Trophoblast cell (in vitro differentiated cells and primary cell): Measurements from ENCODE around the gene IQGAP1.
"Not testable (repeated sequence)": the region's sequence is repeated elsewhere in the genome, so short reads cannot be mapped to it uniquely, and the experiment has no call there.

Source experiments
- DNase-seq, 2 donors: peaks; one replicate each; pipeline ENCODE4 v3.0.0-alpha.2; 2016
- H2AFZ ChIP-seq: 2 replicates; pipeline ENCODE4 v1.6.1; 2013; ENCODE audit warnings: low read length, moderate library complexity, mild to moderate bottlenecking; ENCODE audit not compliant: insufficient read depth, poor library complexity
- H2AK5ac ChIP-seq: 2 replicates; pipeline ENCODE4 v1.6.1; 2013; ENCODE audit warnings: mild to moderate bottlenecking, low read length
- H2BK120ac ChIP-seq: 2 replicates; pipeline ENCODE4 v1.6.1; 2013; ENCODE audit warnings: low read length, mild to moderate bottlenecking, moderate library complexity; ENCODE audit not compliant: insufficient read depth, poor library complexity
- H2BK12ac ChIP-seq: 2 replicates; pipeline ENCODE4 v1.6.1; 2013; ENCODE audit warnings: mild to moderate bottlenecking, low read length, moderate library complexity
- H2BK5ac ChIP-seq: 2 replicates; pipeline ENCODE4 v1.6.1; 2013; ENCODE audit warnings: low read length, low read depth, moderate library complexity, mild to moderate bottlenecking; ENCODE audit not compliant: poor library complexity
- H3K14ac ChIP-seq: 2 replicates; pipeline ENCODE4 v1.6.1; 2013; ENCODE audit warnings: mild to moderate bottlenecking, low read length
- H3K18ac ChIP-seq: 2 replicates; pipeline ENCODE4 v1.6.1; 2013; ENCODE audit warnings: mild to moderate bottlenecking, low read length
- H3K23ac ChIP-seq: 2 replicates; pipeline ENCODE4 v1.6.1; 2013; ENCODE audit warnings: low read length
- H3K27ac ChIP-seq: 2 replicates; pipeline ENCODE4 v1.5.1; 2013; ENCODE audit warnings: low read depth, mild to moderate bottlenecking, inconsistent platforms, low read length, moderate library complexity
- H3K27me3 ChIP-seq: 2 replicates; pipeline ENCODE4 v1.6.1; 2013; ENCODE audit warnings: inconsistent platforms, mild to moderate bottlenecking, low read length, moderate library complexity; ENCODE audit not compliant: insufficient read depth
- H3K36me3 ChIP-seq, 2 experiments: 1 replicate in 1 of 2; 2 replicates in 1 of 2; pipeline ENCODE4 v1.6.1; 2013; ENCODE audit warnings: low read length in 2 of 2, mild to moderate bottlenecking in 2 of 2, moderate library complexity in 1 of 2; ENCODE audit not compliant: insufficient read depth in 2 of 2, control insufficient read depth in 1 of 2
- H3K4ac ChIP-seq: 2 replicates; pipeline ENCODE4 v1.6.1; 2013; ENCODE audit warnings: low read depth, mild to moderate bottlenecking, low read length, moderate library complexity
- H3K4me1 ChIP-seq, 2 experiments: 1 replicate in 1 of 2; 2 replicates in 1 of 2; pipeline ENCODE4 v1.6.1; 2013; ENCODE audit warnings: low read length in 2 of 2, mild to moderate bottlenecking in 2 of 2, moderate library complexity in 1 of 2; ENCODE audit not compliant: insufficient read depth in 2 of 2, control insufficient read depth in 1 of 2
- H3K4me2 ChIP-seq: 2 replicates; pipeline ENCODE4 v1.6.1; 2013; ENCODE audit warnings: inconsistent platforms, mild to moderate bottlenecking, low read length, moderate library complexity
- H3K4me3 ChIP-seq: 2 replicates; pipeline ENCODE4 v1.5.1; 2013; ENCODE audit warnings: mild to moderate bottlenecking, low read depth, low read length, inconsistent platforms
- H3K79me1 ChIP-seq: one replicate; pipeline ENCODE4 v1.6.1; 2013; ENCODE audit warnings: low read length
- H3K79me2 ChIP-seq: 2 replicates; pipeline ENCODE4 v1.6.1; 2013; ENCODE audit warnings: low read length, mild to moderate bottlenecking; ENCODE audit not compliant: control insufficient read depth, insufficient read depth, poor library complexity
- H3K9ac ChIP-seq: 2 replicates; pipeline ENCODE4 v1.6.1; 2013; ENCODE audit warnings: mild to moderate bottlenecking, low read length
- H3K9me3 ChIP-seq: 2 replicates; pipeline ENCODE4 v1.6.1; 2013; ENCODE audit warnings: low read depth, mild to moderate bottlenecking, control low read depth, inconsistent platforms, low read length; ENCODE audit not compliant: insufficient read depth
- H4K12ac ChIP-seq: 2 replicates; pipeline ENCODE4 v1.6.1; 2013; ENCODE audit warnings: low read depth, mild to moderate bottlenecking, low read length, moderate library complexity
- H4K8ac ChIP-seq: 2 replicates; pipeline ENCODE4 v1.6.1; 2013; ENCODE audit warnings: low read depth, mild to moderate bottlenecking, low read length, moderate library complexity
- H4K91ac ChIP-seq: one replicate; pipeline ENCODE4 v1.6.1; 2013; ENCODE audit warnings: low read depth, mild to moderate bottlenecking, low read length, moderate library complexity
- WGBS: extraction: QIAGEN DNeasy Blood & Tissue Kit; methylation state at CpG from one replicate; pipeline ENCODE4 v1.1.7; 2013; ENCODE audit warnings: missing lambda C conversion rate; ENCODE audit not compliant: insufficient read length, insufficient coverage; ENCODE audit errors: extremely low coverage; 5-methylcytosine and 5-hydroxymethylcytosine counted together

The IQGAP1 gene

GRCh38 chr15:90501898-90502297 lies 113.9 kb downstream of the IQGAP1 start:
- H3K14ac ChIP-seq: no peak overlapping the region
- no peak overlapping the region for H2AK5ac ChIP-seq
- no peak for DNase-seq
- H3K27ac ChIP-seq: no peak overlapping the region
- H3K23ac ChIP-seq: no peak overlapping the region
- no peak overlapping the region for H4K12ac ChIP-seq
- H3K4me1 ChIP-seq: no peaks in the 10 kb centered on the region
- H3K79me1 ChIP-seq: no peaks in the 10 kb centered on the region
- H3K4ac ChIP-seq: no peak overlapping the region
- no peaks in the 10 kb centered on the region for H3K9me3 ChIP-seq
- H2BK12ac ChIP-seq: no peak overlapping the region
- H2BK120ac ChIP-seq: no peak overlapping the region
- peaks cover 24 to 31% of the 10 kb centered on the region in 2 experiments for H3K36me3 ChIP-seq
- no peak overlapping the region for H3K9ac ChIP-seq
- WGBS: no CpG with 5 or more reads among the region's 4 CpGs
- H3K18ac ChIP-seq: no peak overlapping the region
- H3K79me2 ChIP-seq: no peaks in the 10 kb centered on the region
- H4K91ac ChIP-seq: no peak overlapping the region
- no peaks in the 10 kb centered on the region for H3K27me3 ChIP-seq
- H2BK5ac ChIP-seq: no peak overlapping the region
- H3K4me3 ChIP-seq: no peak overlapping the region
- H2AFZ ChIP-seq: no peak overlapping the region
- H3K4me2 ChIP-seq: no peak overlapping the region
- H4K8ac ChIP-seq: no peak overlapping the region

GRCh38 chr15:90510781-90511180 lies 122.7 kb downstream of the IQGAP1 start:
- not testable (repeated sequence) for H2BK12ac ChIP-seq, DNase-seq, H3K4ac ChIP-seq, H3K36me3 ChIP-seq, H3K18ac ChIP-seq, H3K23ac ChIP-seq, H3K14ac ChIP-seq, H3K9me3 ChIP-seq, H2BK5ac ChIP-seq, H2AK5ac ChIP-seq, H3K4me1 ChIP-seq, H2AFZ ChIP-seq, H4K91ac ChIP-seq, H3K79me2 ChIP-seq, H3K27ac ChIP-seq, H4K8ac ChIP-seq, H2BK120ac ChIP-seq, H3K4me2 ChIP-seq, H3K9ac ChIP-seq, H3K4me3 ChIP-seq, H3K79me1 ChIP-seq, H3K27me3 ChIP-seq, H4K12ac ChIP-seq
- no CpG with 5 or more reads among the region's 29 CpGs for WGBS

GRCh38 chr15:90511211-90511618 lies 123.2 kb downstream of the IQGAP1 start:
- not testable (repeated sequence) for H3K4me1 ChIP-seq, H3K23ac ChIP-seq, H3K27me3 ChIP-seq, H3K18ac ChIP-seq, H3K79me2 ChIP-seq, H3K4me2 ChIP-seq, H3K4me3 ChIP-seq, H2AK5ac ChIP-seq, H2AFZ ChIP-seq, H2BK5ac ChIP-seq, H3K27ac ChIP-seq, H4K91ac ChIP-seq, H2BK120ac ChIP-seq, H3K9ac ChIP-seq, H4K12ac ChIP-seq, H3K9me3 ChIP-seq, H3K14ac ChIP-seq, H4K8ac ChIP-seq, H3K79me1 ChIP-seq, H2BK12ac ChIP-seq, H3K36me3 ChIP-seq, H3K4ac ChIP-seq, DNase-seq
- WGBS: no CpG with 5 or more reads among the region's 13 CpGs

GRCh38 chr15:90512276-90512675 lies 124.2 kb downstream of the IQGAP1 start:
- Histone ChIP-seq H4K8ac (no peak overlapping the region), H3K18ac (no peak overlapping the region), H3K79me1 (no peaks in the 10 kb centered on the region), H4K12ac (no peak overlapping the region), H2AK5ac (no peak overlapping the region), H3K9me3 (no peaks in the 10 kb centered on the region), H2BK12ac (no peak overlapping the region), H3K23ac (no peak overlapping the region), H4K91ac (no peak overlapping the region), H3K4me1 (no peaks in the 10 kb centered on the region), H3K27ac (no peak overlapping the region), H2BK5ac (no peak overlapping the region), H3K14ac (no peak overlapping the region), H3K4ac (no peak overlapping the region), H3K4me2 (no peak overlapping the region), H2BK120ac (no peak overlapping the region), H3K9ac (no peak overlapping the region), H3K36me3 (peaks cover 0 to 1% of the 10 kb centered on the region in 2 experiments), H2AFZ (no peak overlapping the region), H3K79me2 (no peaks in the 10 kb centered on the region), H3K27me3 (no peaks in the 10 kb centered on the region), H3K4me3 (no peak overlapping the region)
- WGBS: no CpG with 5 or more reads among the region's 2 CpGs
- DNase-seq: no peak
